HepG2 (cell line): Measurements from ENCODE around the gene ZNF618. TPM values are rescaled to one million over a fixed set of nuclear protein-coding genes. Genes with fewer than 3 reads are reported as not detected.

ENCODE experiments used
- GABPA ChIP-seq, 2 experiments: IDR thresholded peaks; 2 replicates each; pipeline ENCODE4 v1.6.1; 2011 to 2016; ENCODE audit warnings: low read depth in 2 of 2, low read length in 1 of 2, missing biosample characterization in 1 of 2, missing genetic modification characterization in 1 of 2
- HOXD1 ChIP-seq: sonication (generic); formaldehyde crosslinking; IDR thresholded peaks from 2 replicates; pipeline ENCODE4 v1.5.0; 2020; ENCODE audit warnings: missing genetic modification reagents
- MATR3 ChIP-seq: sonication (generic); formaldehyde crosslinking; IDR thresholded peaks from 2 replicates; pipeline ENCODE4 v1.4.0; 2020; ENCODE audit warnings: missing genetic modification reagents
- MXI1 ChIP-seq: IDR thresholded peaks from 3 replicates; pipeline ENCODE4 v1.6.1; 2012; ENCODE audit warnings: low read depth, low read length, inconsistent platforms, borderline replicate concordance
- PAF1 ChIP-seq: IDR thresholded peaks from 2 replicates; pipeline ENCODE4 v1.6.1; 2016; ENCODE audit warnings: missing genetic modification reagents, missing compliant biosample characterization
- POLR2A ChIP-seq, 2 experiments: IDR thresholded peaks; 2 replicates each; pipeline ENCODE4 v1.6.1; 2011; ENCODE audit warnings: low read depth in 2 of 2, low read length in 2 of 2, mild to moderate bottlenecking in 1 of 2, moderate library complexity in 1 of 2; ENCODE audit not compliant: insufficient read depth in 1 of 2
- RAD51 ChIP-seq: fragments of 450-650 bp; IDR thresholded peaks from 2 replicates; pipeline ENCODE4 v1.6.1; 2016; ENCODE audit warnings: borderline replicate concordance
- RBFOX2 ChIP-seq: fragments of 200-400 bp; formaldehyde crosslinking; IDR thresholded peaks from 2 replicates; pipeline ENCODE4 v1.6.1; 2017; ENCODE audit warnings: low read depth, mild to moderate bottlenecking, low read length
- SAP130 ChIP-seq: IDR thresholded peaks from 2 replicates; pipeline ENCODE4 v1.6.1; 2016; ENCODE audit warnings: low read depth
- SP2 ChIP-seq: sonication (generic); formaldehyde crosslinking; IDR thresholded peaks from 2 replicates; pipeline ENCODE4 v1.5.1; 2020; ENCODE audit warnings: mild to moderate bottlenecking, missing genetic modification reagents
- TARDBP ChIP-seq: sonication (generic); formaldehyde crosslinking; IDR thresholded peaks from 2 replicates; pipeline ENCODE4 v1.8.0; 2022; ENCODE audit warnings: mild to moderate bottlenecking, missing genetic modification reagents
- THAP11 ChIP-seq: IDR thresholded peaks from 2 replicates; pipeline ENCODE4 v1.6.1; 2016; ENCODE audit warnings: missing biosample characterization, missing genetic modification reagents
- ZNF841 ChIP-seq: sonication (generic); formaldehyde crosslinking; IDR thresholded peaks from 2 replicates; pipeline ENCODE4 v1.8.1; 2023; ENCODE audit warnings: missing genetic modification reagents, borderline replicate concordance
- polyA plus RNA-seq, 8 experiments: library from polyadenylated mRNA; depleted of rRNA in 3 of 8; stranded (reverse) in 7 of 8; unstranded in 1 of 8; fragments of >200 nt; fragmentation: Illumina TruSeq in 4 of 8; extraction: Trizol in 4 of 8; gene quantifications; 2 replicates each; pipeline versions ENCODE4 v1.2.1 to v1.2.3, GENCODE V29; 2011 to 2016; ENCODE audit warnings: low read depth in 4 of 8, missing spikeins in 1 of 8, mixed read lengths in 1 of 8; ENCODE audit not compliant: insufficient read depth in 1 of 8
- total RNA-seq, 5 experiments: library from RNA; depleted of rRNA; stranded (reverse); fragments of >200 nt; fragmentation: Illumina TruSeq; extraction: Trizol; gene quantifications; 2 replicates each; pipeline ENCODE4 v1.2.3, GENCODE V29; 2016; ENCODE audit warnings: low read depth in 1 of 5
- TF ChIP-seq, protein P1 (sequence below): sonication (generic); formaldehyde crosslinking; IDR thresholded peaks from 2 replicates; pipeline ENCODE4 v1.4.0; 2020; ENCODE audit warnings: missing genetic modification reagents
- TF ChIP-seq, protein P2 (sequence below): sonication (generic); formaldehyde crosslinking; IDR thresholded peaks from 2 replicates; pipeline ENCODE4 v1.9.0; 2021; ENCODE audit warnings: missing genetic modification reagents, mild to moderate bottlenecking, borderline replicate concordance
- TF ChIP-seq, protein P3 (sequence below): sonication (generic); formaldehyde crosslinking; IDR thresholded peaks from 2 replicates; pipeline ENCODE4 v1.5.0; 2020; ENCODE audit warnings: missing genetic modification reagents
- TF ChIP-seq, protein P4 (sequence below): sonication (generic); formaldehyde crosslinking; IDR thresholded peaks from one replicate; pipeline ENCODE4 v1.5.1; 2020; ENCODE audit warnings: mild to moderate bottlenecking, missing genetic modification reagents; ENCODE audit errors: not compliant biosample characterization

ZNF618 gene
- total and polyA plus RNA-seq, 2 of the 13 experiments (the other 11 are each of a cell fraction or from before 2014, with no cell fraction given): 0.07 TPM

DNA sequence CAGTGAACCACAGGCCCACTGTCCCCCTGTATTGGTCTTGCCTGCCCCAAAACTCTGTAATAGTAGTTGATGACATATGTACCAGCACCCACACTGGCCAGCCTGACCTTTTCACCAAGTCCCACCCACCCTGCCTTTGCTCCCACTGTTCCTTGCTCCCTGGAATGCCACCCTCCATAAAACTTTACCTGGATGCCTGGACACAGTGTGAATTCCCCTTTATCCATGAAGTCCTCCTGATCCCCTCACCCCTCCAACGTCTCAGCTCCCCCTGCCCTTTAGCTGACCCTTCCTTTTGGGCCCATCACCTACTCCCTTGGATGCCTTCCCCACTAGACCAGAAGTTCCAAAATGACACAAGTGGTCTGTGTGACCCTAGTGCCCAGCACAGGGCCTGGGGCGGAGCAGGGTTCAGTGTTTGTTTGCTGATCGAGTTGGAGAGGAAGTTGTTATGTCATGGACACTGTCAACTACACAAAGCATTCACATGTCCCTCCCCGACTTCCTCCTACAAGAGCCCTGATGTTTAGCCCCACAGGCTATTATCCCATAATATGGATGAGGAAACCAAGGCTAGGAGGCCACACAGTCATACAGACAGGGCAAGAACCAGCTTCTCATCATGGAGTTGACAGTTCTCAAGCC, 185.8 kb downstream of the ZNF618 start (continued):
- TF ChIP-seq HOXD1 (CRISPR knock-in tag) (no peak), MATR3 (CRISPR knock-in tag) (no peak), RAD51 (no peak), SAP130 (CRISPR knock-in tag) (peak; percentile 86), THAP11 (CRISPR knock-in tag) (no peak), MXI1 (no peak), RBFOX2 (no peak; the same call in 1 of the 2 replicates), POLR2A (IDR thresholded peaks at IDR 0.05; ENCODE audit: insufficient read depth in 1 of 2, low read depth in 2 of 2, low read length in 2 of 2) (peak in 1 of 2 experiments; percentile 30; a peak in 1 of 4 replicates), PAF1 (0 out of 2 replicates have a peak, but pooled peaks have one; percentile 63), GABPA (IDR thresholded peaks at IDR 0.05; ENCODE audit: low read depth, low read length) (no peak), GABPA (CRISPR knock-in tag; IDR thresholded peaks at IDR 0.05; ENCODE audit: low read depth) (peak; percentile 71), TARDBP (CRISPR knock-in tag) (peak; percentile 79; the same call in 1 of the 2 replicates), ZNF841 (CRISPR knock-in tag) (no peak), SP2 (CRISPR knock-in tag) (no peak)
- TF ChIP-seq, protein P1, sequence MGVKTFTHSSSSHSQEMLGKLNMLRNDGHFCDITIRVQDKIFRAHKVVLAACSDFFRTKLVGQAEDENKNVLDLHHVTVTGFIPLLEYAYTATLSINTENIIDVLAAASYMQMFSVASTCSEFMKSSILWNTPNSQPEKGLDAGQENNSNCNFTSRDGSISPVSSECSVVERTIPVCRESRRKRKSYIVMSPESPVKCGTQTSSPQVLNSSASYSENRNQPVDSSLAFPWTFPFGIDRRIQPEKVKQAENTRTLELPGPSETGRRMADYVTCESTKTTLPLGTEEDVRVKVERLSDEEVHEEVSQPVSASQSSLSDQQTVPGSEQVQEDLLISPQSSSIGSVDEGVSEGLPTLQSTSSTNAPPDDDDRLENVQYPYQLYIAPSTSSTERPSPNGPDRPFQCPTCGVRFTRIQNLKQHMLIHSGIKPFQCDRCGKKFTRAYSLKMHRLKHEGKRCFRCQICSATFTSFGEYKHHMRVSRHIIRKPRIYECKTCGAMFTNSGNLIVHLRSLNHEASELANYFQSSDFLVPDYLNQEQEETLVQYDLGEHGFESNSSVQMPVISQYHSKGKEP (CRISPR knock-in tag): no peak
- TF ChIP-seq, protein P2, sequence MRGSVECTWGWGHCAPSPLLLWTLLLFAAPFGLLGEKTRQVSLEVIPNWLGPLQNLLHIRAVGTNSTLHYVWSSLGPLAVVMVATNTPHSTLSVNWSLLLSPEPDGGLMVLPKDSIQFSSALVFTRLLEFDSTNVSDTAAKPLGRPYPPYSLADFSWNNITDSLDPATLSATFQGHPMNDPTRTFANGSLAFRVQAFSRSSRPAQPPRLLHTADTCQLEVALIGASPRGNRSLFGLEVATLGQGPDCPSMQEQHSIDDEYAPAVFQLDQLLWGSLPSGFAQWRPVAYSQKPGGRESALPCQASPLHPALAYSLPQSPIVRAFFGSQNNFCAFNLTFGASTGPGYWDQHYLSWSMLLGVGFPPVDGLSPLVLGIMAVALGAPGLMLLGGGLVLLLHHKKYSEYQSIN (CRISPR knock-in tag): no peak
- TF ChIP-seq, protein P3, sequence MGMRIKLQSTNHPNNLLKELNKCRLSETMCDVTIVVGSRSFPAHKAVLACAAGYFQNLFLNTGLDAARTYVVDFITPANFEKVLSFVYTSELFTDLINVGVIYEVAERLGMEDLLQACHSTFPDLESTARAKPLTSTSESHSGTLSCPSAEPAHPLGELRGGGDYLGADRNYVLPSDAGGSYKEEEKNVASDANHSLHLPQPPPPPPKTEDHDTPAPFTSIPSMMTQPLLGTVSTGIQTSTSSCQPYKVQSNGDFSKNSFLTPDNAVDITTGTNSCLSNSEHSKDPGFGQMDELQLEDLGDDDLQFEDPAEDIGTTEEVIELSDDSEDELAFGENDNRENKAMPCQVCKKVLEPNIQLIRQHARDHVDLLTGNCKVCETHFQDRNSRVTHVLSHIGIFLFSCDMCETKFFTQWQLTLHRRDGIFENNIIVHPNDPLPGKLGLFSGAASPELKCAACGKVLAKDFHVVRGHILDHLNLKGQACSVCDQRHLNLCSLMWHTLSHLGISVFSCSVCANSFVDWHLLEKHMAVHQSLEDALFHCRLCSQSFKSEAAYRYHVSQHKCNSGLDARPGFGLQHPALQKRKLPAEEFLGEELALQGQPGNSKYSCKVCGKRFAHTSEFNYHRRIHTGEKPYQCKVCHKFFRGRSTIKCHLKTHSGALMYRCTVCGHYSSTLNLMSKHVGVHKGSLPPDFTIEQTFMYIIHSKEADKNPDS: no peak
- TF ChIP-seq, protein P4, sequence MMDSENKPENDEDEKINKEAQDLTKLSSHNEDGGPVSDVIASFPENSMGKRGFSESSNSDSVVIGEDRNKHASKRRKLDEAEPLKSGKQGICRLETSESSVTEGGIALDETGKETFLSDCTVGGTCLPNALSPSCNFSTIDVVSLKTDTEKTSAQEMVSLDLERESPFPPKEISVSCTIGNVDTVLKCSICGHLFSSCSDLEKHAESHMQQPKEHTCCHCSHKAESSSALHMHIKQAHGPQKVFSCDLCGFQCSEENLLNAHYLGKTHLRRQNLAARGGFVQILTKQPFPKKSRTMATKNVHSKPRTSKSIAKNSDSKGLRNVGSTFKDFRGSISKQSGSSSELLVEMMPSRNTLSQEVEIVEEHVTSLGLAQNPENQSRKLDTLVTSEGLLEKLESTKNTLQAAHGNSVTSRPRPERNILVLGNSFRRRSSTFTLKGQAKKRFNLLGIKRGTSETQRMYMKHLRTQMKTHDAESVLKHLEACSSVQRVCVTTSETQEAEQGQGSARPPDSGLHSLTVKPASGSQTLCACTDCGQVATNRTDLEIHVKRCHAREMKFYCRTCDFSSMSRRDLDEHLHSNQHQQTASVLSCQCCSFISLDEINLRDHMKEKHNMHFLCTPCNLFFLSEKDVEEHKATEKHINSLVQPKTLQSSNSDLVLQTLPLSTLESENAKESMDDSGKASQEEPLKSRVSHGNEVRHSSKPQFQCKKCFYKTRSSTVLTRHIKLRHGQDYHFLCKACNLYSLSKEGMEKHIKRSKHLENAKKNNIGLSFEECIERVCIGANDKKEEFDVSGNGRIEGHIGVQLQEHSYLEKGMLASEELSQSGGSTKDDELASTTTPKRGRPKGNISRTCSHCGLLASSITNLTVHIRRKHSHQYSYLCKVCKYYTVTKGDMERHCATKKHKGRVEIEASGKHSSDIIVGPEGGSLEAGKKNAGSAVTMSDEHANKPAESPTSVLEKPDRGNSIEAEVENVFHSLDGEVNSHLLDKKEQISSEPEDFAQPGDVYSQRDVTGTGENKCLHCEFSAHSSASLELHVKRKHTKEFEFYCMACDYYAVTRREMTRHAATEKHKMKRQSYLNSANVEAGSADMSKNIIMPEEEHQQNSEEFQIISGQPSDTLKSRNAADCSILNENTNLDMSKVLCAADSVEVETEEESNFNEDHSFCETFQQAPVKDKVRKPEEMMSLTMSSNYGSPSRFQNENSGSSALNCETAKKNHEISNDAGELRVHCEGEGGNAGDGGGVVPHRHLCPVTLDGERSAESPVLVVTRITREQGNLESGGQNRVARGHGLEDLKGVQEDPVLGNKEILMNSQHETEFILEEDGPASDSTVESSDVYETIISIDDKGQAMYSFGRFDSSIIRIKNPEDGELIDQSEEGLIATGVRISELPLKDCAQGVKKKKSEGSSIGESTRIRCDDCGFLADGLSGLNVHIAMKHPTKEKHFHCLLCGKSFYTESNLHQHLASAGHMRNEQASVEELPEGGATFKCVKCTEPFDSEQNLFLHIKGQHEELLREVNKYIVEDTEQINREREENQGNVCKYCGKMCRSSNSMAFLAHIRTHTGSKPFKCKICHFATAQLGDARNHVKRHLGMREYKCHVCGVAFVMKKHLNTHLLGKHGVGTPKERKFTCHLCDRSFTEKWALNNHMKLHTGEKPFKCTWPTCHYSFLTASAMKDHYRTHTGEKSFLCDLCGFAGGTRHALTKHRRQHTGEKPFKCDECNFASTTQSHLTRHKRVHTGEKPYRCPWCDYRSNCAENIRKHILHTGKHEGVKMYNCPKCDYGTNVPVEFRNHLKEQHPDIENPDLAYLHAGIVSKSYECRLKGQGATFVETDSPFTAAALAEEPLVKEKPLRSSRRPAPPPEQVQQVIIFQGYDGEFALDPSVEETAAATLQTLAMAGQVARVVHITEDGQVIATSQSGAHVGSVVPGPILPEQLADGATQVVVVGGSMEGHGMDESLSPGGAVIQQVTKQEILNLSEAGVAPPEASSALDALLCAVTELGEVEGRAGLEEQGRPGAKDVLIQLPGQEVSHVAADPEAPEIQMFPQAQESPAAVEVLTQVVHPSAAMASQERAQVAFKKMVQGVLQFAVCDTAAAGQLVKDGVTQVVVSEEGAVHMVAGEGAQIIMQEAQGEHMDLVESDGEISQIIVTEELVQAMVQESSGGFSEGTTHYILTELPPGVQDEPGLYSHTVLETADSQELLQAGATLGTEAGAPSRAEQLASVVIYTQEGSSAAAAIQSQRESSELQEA (CRISPR knock-in tag): no peak
